ENCODE data around the gene LCORL.

- TF ChIP-seq CTCF (IDR thresholded peaks at IDR 0.05) (no peak), POLR2A (IDR thresholded peaks at IDR 0.05) (no peak), POLR2AphosphoS5 (IDR thresholded peaks at IDR 0.05) (no peak)
Observed at GRCh38 chr4:17912011-17912410, 109.5 kb downstream of the LCORL start.

All from breast epithelium (tissue), 3 donors.